PC-3 (cell line): ENCODE data around the gene KRT86. TPM values are rescaled to one million over a fixed set of nuclear protein-coding genes. Genes with fewer than 3 reads are reported as not detected.
A peak's percentile ranks its signal among the peaks of the same experiment; 100 is the strongest.

Experiments
- ATAC-seq: fragments of 200-7000 bp; cut with Tn5 transposase; 2 replicates; pipeline ENCODE4 v1.9.1; 2020; ENCODE audit warnings: mild to moderate bottlenecking, moderate library complexity
- BruUV-seq: library from RNA; stranded (reverse); fragments of 400-500 nt; replicated peaks from 2 replicates; lab custom pipeline; 2021; lab: Mats Ljungman, UMichigan
- CTCF ChIA-PET: fragments of 300-600 bp; sonication (Branson Sonifier 250); formaldehyde crosslinking; loops from one replicate; lab custom pipeline; 2022; ENCODE audit warnings: antibody characterized with exemption; lab: Charles Lee
- POLR2A ChIA-PET: fragments of 300-600 bp; sonication (Branson Sonifier 250); formaldehyde crosslinking; loops from one replicate; lab custom pipeline; 2022; ENCODE audit warnings: antibody characterized with exemption; ENCODE audit not compliant: unreplicated experiment; lab: Charles Lee
- DNase-seq: peaks from one replicate; pipeline ENCODE4 v3.0.0-alpha.2; 2015
- H2AFZ ChIP-seq: fragments of 300-600 bp; sonication (generic); 2 replicates; pipeline ENCODE4 v1.6.0; 2016; ENCODE audit warnings: antibody characterized with exemption, low read length
- H3F3A ChIP-seq: fragments of 300-600 bp; sonication (generic); one replicate; pipeline ENCODE4 v1.6.0; 2017; ENCODE audit warnings: antibody characterized with exemption, low read length, control low read depth, mild to moderate bottlenecking; ENCODE audit not compliant: unreplicated experiment
- H3K27ac ChIP-seq: fragments of 300-600 bp; sonication (generic); 2 replicates; pipeline ENCODE4 v1.5.1; 2016; ENCODE audit warnings: mild to moderate bottlenecking, low read length
- H3K27me3 ChIP-seq: fragments of 300-600 bp; sonication (generic); 2 replicates; pipeline ENCODE4 v1.6.1; 2016; ENCODE audit warnings: low read length, mixed read lengths
- H3K36me3 ChIP-seq: fragments of 300-600 bp; sonication (generic); 2 replicates; pipeline ENCODE4 v1.6.1; 2016; ENCODE audit warnings: low read depth, mixed run types, low read length, mixed read lengths
- H3K4me1 ChIP-seq: fragments of 300-600 bp; sonication (generic); 2 replicates; pipeline ENCODE4 v1.5.1; 2016; ENCODE audit warnings: low read length; ENCODE audit not compliant: insufficient read depth
- H3K4me2 ChIP-seq: fragments of 300-600 bp; sonication (generic); 2 replicates; pipeline ENCODE4 v1.6.0; 2016; ENCODE audit warnings: low read length
- H3K4me3 ChIP-seq: fragments of 300-600 bp; sonication (generic); 2 replicates; pipeline ENCODE4 v1.5.1; 2016; ENCODE audit warnings: mild to moderate bottlenecking, low read length, mixed read lengths
- H3K79me2 ChIP-seq: fragments of 300-600 bp; sonication (generic); 2 replicates; pipeline ENCODE4 v1.6.1; 2017; ENCODE audit warnings: low read length, mixed read lengths
- H3K9ac ChIP-seq: fragments of 300-600 bp; sonication (generic); 2 replicates; pipeline ENCODE4 v1.6.0; 2016; ENCODE audit warnings: mild to moderate bottlenecking, low read length
- H3K9me2 ChIP-seq: fragments of 300-600 bp; sonication (generic); replicated peaks from 2 replicates; pipeline ENCODE4 v1.6.1; 2016; ENCODE audit warnings: mixed run types, low read length, mixed read lengths
- H3K9me3 ChIP-seq: fragments of 300-600 bp; sonication (generic); 2 replicates; pipeline ENCODE4 v1.6.1; 2016; ENCODE audit warnings: low read length, mixed read lengths
- H4K20me1 ChIP-seq: fragments of 300-600 bp; sonication (generic); 2 replicates; pipeline ENCODE4 v1.6.1; 2016; ENCODE audit warnings: low read length, mixed read lengths
- EZH2 ChIP-seq: fragments of 300-600 bp; sonication (generic); IDR thresholded peaks from one replicate; pipeline ENCODE4 v1.6.1; 2017; ENCODE audit warnings: antibody characterized with exemption, mild to moderate bottlenecking, low read length; ENCODE audit not compliant: unreplicated experiment
- EZH2phosphoT487 ChIP-seq: fragments of 300-600 bp; sonication (generic); IDR thresholded peaks from 2 replicates; pipeline ENCODE4 v1.6.1; 2018; ENCODE audit warnings: mild to moderate bottlenecking, antibody characterized with exemption, low read length, borderline replicate concordance
- intact Hi-C: fragments of 100-400 bp; cut with micrococcal nuclease; formaldehyde crosslinking; loops from 2 replicates; pipeline ENCODE4 v1.9.0; 2023
- total RNA-seq: library from RNA; depleted of rRNA; stranded (reverse); fragments of >200 nt; gene quantifications from 2 replicates; pipeline ENCODE4 v1.2.3, GENCODE V29; 2014
- TF ChIP-seq, protein P1 (sequence below): fragments of 300-600 bp; sonication (generic); conservative IDR thresholded peaks from 2 replicates; pipeline ENCODE4 v1.5.1; 2017; ENCODE audit warnings: antibody characterized with exemption, low read depth, mild to moderate bottlenecking, low read length

KRT86 gene
- total RNA-seq, 1 experiment from 2014 or later = 1.2 TPM

DNA sequence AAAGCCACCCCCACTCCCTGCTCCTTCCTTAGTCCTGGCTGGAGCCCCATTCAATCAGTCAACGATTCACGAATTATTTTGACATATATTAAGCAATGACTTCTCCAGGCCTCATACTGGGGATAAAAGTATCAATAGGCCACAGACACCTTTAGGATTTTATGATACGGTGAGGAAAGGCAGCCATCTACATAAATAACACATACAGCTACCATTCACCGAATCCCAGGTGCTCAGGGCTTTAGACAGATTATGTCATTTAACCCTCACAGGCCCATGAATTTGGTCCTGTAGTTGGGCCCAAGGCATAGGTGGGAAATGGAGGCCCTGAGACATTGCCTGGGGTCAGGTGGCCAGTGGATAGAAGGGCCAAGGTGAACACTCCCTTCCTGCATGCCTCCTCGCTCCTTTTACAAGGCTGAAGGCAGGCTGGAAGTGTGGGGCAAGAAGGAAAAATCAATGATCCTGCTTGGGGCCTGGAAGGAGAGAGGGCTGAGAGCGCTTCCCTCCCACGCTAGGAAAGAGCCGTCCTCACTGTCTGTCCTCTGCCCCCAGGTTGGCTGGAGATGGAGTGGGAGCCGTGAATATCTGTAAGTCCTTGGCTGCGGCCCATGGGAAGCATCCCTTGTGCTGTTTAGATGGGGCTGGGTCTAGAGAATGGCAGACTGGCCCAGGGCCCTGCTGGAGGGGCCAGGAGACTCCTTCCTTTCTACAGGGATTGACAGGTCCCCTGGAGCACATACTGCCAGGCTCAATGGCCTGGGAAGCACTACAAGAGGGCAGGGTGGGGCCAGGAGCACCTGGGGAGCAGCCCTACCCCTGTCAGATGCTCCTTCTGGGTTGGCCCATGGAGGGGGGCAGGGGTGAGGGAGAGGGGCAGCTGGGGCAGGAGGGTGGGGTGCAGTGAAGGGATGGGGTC is 26.6 kb upstream of the KRT86 start:
- peak overlapping the region; percentile 96 for H3K27ac ChIP-seq
- TF ChIP-seq, protein P1, sequence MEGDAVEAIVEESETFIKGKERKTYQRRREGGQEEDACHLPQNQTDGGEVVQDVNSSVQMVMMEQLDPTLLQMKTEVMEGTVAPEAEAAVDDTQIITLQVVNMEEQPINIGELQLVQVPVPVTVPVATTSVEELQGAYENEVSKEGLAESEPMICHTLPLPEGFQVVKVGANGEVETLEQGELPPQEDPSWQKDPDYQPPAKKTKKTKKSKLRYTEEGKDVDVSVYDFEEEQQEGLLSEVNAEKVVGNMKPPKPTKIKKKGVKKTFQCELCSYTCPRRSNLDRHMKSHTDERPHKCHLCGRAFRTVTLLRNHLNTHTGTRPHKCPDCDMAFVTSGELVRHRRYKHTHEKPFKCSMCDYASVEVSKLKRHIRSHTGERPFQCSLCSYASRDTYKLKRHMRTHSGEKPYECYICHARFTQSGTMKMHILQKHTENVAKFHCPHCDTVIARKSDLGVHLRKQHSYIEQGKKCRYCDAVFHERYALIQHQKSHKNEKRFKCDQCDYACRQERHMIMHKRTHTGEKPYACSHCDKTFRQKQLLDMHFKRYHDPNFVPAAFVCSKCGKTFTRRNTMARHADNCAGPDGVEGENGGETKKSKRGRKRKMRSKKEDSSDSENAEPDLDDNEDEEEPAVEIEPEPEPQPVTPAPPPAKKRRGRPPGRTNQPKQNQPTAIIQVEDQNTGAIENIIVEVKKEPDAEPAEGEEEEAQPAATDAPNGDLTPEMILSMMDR = no peak
- peaks cover 62% of the 10 kb centered on the region for H3K4me1 ChIP-seq
- H3K9me3 ChIP-seq = no peaks in the 10 kb centered on the region
- ChIA-PET POLR2A (interaction anchor here (0.6 kb wide), 1 partner anchor 11 kb away, joined by 4 read pairs; no protein-coding TSS in a partner anchor), CTCF (no interaction called here)
- intact Hi-C loops = loop anchor here (2.0 kb wide), 1 partner anchor 79 kb away; no protein-coding TSS in a partner anchor
- peaks cover 45% of the 10 kb centered on the region for H3F3A ChIP-seq
- H3K79me2 ChIP-seq = 0 out of 2 replicates have a peak, but pooled peaks cover 3% of the 10 kb centered on the region
- no peaks in the 10 kb centered on the region for H3K9me2 ChIP-seq
- no peaks in the 10 kb centered on the region for H4K20me1 ChIP-seq
- H3K36me3 ChIP-seq = peaks cover 37% of the 10 kb centered on the region; the same call in 1 of the 2 replicates
- no peak for ATAC-seq
- H3K27me3 ChIP-seq = no peaks in the 10 kb centered on the region
- H2AFZ ChIP-seq = no peak overlapping the region
- no peak overlapping the region for H3K4me3 ChIP-seq
- BruUV-seq = no TSS peak
- peak overlapping the region; percentile 35; the same call in 1 of the 2 replicates for H3K4me2 ChIP-seq
- DNase-seq = peak; percentile 38
- H3K9ac ChIP-seq = peak overlapping the region; percentile 37

DNA sequence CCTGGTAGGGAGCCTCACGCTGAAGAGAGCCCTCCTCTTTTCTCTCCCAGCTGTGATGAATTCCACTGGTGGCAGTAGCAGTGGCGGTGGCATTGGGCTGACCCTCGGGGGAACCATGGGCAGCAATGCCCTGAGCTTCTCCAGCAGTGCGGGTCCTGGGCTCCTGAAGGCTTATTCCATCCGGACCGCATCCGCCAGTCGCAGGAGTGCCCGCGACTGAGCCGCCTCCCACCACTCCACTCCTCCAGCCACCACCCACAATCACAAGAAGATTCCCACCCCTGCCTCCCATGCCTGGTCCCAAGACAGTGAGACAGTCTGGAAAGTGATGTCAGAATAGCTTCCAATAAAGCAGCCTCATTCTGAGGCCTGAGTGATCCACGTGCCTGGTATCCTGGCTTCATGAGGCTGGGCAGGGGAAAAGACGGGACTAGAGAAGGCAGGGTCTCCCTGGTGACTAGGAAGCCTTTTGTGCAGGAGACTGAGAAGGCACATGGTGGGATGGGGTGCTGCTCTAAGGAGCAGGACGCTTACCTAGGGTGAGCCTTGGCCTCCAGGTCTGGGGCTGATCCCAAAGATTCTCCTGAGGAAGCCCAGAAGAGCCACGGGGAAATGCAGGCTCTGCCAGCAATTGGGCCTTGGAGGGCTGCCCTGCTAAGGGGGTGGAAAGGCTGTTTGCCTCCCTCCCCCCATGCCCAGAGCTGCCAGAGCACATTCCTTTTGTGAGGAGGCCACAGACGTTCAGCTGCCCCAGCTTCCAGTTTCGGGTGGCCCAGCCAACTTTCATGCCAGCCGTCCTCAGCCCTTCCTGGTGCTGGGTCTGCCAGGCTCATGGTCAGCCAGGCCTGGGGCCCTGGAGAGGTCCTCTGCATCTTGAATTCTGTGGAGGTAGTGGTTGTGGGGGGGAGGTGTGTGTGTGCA is 25.6 kb upstream of the KRT86 start:
- Histone ChIP-seq H3K9me2 (no peaks in the 10 kb centered on the region), H3K27ac (peak overlapping the region; percentile 96), H3K9me3 (no peaks in the 10 kb centered on the region), H3K4me2 (no peak overlapping the region), H3K4me3 (no peak overlapping the region), H3F3A (peaks cover 45% of the 10 kb centered on the region), H3K9ac (peak overlapping the region; percentile 5; the same call in 1 of the 2 replicates), H3K36me3 (peaks cover 32% of the 10 kb centered on the region; the same call in 1 of the 2 replicates), H3K27me3 (no peaks in the 10 kb centered on the region), H4K20me1 (no peaks in the 10 kb centered on the region), H3K4me1 (peaks cover 53% of the 10 kb centered on the region), H2AFZ (no peak overlapping the region), H3K79me2 (0 out of 2 replicates have a peak, but pooled peaks cover 3% of the 10 kb centered on the region)
- no TSS peak for BruUV-seq
- TF ChIP-seq EZH2 (no peak), EZH2phosphoT487 (no peak)
- TF ChIP-seq, protein P1 = no peak
- POLR2A ChIA-PET = interaction anchor here (0.6 kb wide), 1 partner anchor 12 kb away, joined by 4 read pairs; no protein-coding TSS in a partner anchor
- intact Hi-C loops = no loop called here
- CTCF ChIA-PET = no interaction called here
- DNase-seq (peak; percentile 62), ATAC-seq (no peak)
